CMK (cell line): ENCODE results near the gene CCDC63.
"Not testable (repeated sequence)": the region's sequence is repeated elsewhere in the genome, so short reads cannot be mapped to it uniquely, and the experiment has no call there.

ENCODE experiments used
- DNase-seq: peaks from one replicate; pipeline ENCODE4 v3.0.0-alpha.2; 2010; ENCODE audit warnings: low read depth

CCDC63 gene

GRCh38 chr12:110923192-110923591 lies 76.4 kb downstream of the CCDC63 start:
- DNase-seq = no peak

DNA sequence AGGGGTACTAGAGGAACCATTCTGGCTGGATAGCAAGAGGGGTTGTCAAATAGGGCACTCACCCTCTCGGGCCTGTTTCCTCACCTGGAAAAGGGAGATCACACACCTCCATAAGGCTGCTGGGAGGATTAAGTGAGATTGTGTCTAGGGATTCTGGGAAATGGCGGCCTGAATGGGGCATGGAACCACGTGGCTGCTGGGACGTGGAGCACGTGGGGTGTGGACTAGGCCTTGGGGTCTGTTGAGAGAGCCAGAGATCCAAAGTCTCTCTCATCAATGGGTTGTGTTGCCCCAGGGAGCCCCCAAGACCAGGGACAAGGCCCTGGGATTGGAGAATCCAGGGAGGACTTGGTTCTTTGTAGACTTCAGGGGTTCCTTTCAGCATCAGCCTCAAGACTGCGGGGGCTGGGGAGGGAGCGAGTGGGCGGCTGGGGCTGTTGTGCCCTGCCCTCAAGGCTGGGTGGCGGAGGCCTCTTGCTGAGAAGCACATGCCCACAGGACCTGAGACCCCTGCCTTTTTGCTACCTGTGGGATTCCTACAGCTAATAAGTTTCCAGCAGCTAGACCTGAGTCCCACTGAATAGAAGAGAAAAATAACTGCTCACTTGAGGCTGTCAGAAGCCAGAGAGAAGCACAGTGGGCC lies 77.0 kb downstream of the CCDC63 start:
- DNase-seq = no peak

DNA sequence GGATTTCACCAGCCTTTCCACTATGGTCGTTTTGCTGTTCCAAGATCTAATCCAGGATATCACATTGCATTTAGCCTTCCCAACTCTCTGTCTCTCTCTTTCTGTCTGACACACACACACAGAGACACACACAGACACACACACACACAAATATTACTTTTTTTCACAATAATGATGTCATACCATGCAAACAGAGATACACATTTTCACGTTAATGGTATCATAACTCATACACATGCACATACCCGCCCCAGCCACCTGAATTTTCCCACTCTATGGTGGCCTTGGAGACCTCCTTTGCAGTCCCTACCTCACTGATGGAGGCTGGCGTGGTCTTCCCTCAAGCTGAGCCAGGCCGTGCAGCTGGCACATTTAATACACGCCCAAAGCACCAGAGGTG lies 80.8 kb downstream of the CCDC63 start:
- no peak for DNase-seq

DNA sequence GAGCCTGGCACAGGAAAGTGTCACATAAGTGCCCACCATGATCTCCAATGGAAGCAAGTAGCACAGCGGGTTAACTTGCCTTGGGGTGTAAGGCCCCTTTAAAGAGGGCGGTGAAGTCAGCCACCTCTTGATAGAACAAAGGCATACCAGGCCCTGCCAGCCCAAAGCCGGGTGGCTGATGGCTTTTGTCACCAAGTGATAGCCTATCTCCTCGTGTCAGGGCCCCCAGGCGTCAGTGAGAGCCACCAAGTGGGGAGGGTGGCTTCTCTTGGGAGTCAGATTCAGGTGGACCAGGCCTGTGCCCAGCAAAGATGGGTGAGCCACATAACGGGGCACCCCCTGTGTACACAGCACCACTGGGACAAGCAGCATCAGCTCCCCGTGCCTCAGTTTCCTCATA lies 81.9 kb downstream of the CCDC63 start:
- DNase-seq = no peak

GRCh38 chr12:110929818-110930217 lies 83.0 kb downstream of the CCDC63 start:
- no peak for DNase-seq

GRCh38 chr12:110930348-110931314 lies 83.8 kb downstream of the CCDC63 start:
- DNase-seq = no peak

- DNase-seq = no peak
Observed at GRCh38 chr12:110931315-110931728, 84.5 kb downstream of the CCDC63 start.

- no peak for DNase-seq
Observed at GRCh38 chr12:110932046-110932445, 85.3 kb downstream of the CCDC63 start.

- DNase-seq = no peak
Observed at GRCh38 chr12:110933326-110933974, 86.7 kb downstream of the CCDC63 start.

DNA sequence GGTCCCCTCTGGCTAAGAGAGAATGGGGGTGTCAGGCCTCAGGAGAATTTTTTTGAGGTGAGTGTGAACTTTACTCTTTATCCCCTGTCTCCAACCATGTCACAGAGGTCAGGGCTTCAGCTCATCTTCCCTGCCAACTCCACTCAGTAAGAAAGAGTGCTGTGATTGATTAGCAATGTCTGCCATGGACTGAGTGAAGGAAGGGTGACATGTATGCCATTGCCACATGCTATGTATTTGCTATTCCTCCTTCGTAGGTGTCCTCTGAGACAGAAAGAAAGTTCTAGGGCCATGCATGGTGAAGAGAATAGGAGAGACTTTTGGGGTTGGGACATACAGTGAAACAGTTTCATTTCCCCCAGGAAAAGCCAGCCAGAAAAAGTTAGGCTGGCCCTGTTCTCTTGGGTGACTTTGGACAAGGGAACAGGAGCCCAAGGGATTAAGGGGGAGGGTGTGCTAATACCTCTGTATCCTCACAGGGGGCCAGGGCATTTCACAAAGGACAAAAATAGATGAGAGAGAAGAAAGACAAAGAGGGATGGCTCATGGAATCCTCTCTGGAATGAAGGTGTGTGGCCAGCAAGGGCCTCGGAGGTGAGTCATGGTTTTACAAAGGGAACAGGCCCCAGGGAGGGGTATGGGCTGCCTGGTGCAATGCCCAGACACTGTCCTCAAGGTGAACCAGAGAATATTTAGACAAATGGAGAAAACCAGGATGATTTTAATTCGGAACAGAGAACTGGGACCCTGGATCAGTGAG lies 87.5 kb downstream of the CCDC63 start:
- no peak for DNase-seq

GRCh38 chr12:110935588-110935987 lies 88.8 kb downstream of the CCDC63 start:
- no peak for DNase-seq

GRCh38 chr12:110936367-110937103 lies 89.7 kb downstream of the CCDC63 start:
- DNase-seq = no peak

DNA sequence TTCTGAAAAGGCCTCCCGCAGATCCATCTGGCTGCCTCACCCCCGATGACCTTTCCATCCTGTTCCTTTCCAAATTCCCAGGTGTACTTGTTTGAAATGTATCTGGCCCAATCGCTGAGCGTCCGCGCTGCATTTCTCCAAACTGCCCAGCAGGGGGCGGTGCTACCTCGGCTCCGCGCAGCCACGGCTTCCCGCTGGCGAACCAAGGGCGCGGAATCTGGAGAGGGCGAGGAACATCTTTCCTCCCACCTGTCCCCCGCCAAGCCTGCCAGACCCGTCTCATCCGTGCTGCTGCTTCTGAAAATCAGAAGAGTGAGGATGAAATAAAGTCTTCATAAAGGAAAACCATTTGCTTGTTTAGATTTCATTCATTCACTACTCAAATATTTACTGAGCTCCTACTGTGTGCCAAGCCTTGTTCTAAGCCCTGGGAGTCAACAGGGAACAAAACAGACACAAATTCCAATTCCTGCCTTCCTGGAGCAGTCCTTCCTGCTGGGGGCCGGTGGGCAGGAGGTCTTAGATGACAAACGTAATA lies 90.4 kb downstream of the CCDC63 start:
- no peak for DNase-seq

DNA sequence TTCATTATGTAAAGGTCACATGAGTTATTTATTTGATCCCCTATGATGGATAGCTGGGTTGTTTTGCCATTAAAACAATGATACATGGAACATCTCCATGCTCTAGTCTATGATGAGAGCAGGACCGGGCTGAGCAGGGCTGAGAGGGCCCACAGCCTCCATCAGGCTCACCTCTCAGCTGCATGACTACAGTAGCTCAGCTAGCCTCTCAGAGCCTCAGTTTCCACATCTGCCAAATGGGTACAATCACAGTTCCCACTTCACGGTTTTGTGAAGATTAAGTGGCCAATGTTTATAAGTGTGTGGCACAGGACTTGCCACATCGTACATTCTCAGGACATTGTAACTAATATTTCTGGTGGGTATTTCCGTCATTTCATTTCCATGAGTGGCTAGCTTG lies 93.5 kb downstream of the CCDC63 start:
- DNase-seq = no peak

GRCh38 chr12:110940933-110941332 lies 94.1 kb downstream of the CCDC63 start:
- DNase-seq = no peak

DNA sequence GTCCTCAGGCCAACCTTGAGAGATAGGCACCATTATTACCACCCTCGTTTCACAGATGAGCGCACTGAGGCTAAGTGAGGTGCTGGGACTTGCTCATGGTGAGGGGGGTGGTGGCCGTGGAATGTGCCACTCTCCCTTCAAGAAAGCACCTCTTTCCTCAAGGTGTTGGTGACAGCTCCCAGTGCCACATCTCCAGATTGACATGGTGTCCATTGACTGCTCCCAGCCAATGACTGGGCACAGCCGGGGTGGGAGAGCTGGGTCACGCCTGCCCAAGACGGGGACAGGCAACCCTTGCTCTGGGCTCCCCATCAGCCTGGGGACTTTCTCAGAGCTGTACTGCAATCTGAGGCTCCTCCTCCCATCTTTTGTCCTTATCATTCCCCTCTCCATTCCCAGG lies 94.6 kb downstream of the CCDC63 start:
- no peak for DNase-seq

GRCh38 chr12:110943373-110943772 lies 96.6 kb downstream of the CCDC63 start:
- DNase-seq = no peak

DNA sequence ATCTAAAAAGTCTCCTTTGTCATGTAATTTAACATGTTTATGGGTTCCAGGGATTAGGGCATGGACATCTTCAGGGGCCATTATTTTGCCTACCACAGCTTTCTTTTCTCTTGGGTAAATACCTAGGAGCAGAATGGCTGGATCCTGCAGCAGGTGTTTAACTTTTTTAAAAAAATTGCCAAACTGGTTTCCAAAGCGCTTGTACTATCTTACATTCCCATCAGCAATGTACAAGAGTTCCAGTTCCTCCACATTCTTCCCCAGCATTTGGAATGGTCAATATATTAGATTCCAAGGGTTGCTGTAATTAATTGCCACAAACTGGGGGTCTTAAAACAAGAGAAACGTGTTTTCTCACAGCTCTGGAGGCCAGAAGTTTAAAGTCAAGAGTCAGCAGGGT lies 101.3 kb downstream of the CCDC63 start:
- no peak for DNase-seq

GRCh38 chr12:110950466-110950865 lies 103.7 kb downstream of the CCDC63 start:
- DNase-seq = not testable (repeated sequence)

GRCh38 chr12:110950867-110951266 lies 104.1 kb downstream of the CCDC63 start:
- DNase-seq = not testable (repeated sequence)
